ENCODE results near the gene TEKT2.

TEKT2 gene

DNA sequence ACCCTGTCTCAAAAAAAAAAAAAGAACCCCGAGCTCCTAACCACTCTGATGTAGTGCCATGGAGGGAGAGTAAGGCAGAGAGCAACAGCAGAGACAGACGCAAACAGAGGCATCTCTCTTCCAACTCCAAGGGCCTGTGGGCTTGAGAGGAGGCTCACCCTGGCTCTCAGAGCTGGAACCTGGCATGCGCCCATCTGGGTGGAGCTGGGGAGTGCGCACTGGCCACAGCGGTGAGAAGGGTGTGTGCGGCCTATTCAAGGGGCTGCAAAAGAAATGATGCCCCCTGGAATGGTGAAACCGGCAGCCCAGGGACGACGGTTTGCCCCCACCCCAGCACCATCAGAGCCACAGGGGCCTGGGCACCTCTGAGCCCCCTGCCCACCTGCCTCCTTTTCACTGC is 23.5 kb downstream of the TEKT2 start:
- no peak for DNase-seq

DNA sequence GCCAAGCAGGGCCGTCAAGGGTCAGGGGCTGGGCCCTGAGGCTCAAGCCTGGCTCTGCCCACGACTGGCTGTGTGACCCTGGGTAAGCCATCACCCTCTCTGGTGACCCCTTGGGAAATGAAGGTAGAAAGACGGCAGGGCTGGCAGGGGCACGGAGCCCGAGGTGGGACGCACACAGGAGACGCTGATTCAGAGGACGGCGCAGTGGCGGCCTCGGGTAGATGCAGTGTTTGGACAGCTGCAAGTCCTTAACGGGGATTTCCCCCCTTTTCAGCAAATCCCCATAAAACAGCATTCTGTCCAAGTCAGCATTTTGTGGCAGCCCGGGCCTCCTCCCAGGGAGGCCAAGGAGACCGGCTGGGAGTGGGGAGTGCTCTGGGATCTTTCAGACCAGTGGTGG is 24.4 kb downstream of the TEKT2 start:
- no peak for DNase-seq

DNA sequence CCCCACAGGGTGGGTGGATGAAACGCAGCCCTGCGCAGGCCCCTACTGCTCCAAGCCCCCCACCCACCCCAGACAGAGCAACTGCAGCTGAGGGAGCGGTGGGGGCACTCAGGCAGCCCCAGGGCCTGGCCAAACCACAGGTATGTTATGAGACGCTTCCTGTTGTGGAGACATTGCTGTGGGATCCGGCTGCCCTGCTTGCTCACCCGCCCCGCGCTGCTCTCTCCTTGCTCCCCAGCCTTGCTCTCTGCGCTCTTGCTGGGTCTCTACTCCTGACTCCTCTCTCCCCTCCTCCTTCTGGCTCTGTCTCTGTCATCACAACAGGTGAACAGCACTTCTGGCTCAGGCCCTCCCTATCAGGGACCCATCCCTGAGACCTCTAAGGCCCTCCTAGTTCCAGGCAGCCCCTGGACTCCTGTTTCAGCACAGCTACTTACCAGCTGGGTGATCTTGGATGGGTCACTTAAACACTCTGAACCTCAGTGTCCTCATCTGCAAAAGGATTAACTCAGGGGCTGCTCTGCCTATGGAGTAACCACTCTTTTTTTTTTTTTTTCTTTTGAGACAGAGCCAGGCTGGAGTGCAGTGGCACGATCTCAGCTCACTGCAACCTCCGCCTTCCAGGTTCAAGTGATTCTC is 25.3 kb downstream of the TEKT2 start:
- DNase-seq: no peak

DNA sequence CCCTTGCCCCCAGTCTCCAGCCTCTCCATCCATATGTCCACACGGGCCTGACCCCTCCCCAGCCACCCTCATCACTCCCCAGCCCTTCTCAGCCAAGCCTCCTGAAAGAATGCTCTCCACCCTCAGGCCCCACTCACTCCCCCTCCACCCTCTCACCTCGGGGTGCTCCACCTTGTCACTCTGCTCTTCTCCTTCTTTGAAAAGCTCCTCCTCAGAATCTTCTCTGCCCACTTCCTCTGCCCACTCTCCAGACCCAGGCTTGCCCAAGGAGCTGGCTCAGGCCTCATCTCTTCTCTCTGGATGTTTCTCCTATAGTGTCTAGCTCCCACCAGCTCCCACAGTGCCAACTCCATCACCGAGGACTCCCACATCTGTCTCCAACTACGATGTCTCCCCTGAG is 27.3 kb downstream of the TEKT2 start:
- DNase-seq: no peak

DNA sequence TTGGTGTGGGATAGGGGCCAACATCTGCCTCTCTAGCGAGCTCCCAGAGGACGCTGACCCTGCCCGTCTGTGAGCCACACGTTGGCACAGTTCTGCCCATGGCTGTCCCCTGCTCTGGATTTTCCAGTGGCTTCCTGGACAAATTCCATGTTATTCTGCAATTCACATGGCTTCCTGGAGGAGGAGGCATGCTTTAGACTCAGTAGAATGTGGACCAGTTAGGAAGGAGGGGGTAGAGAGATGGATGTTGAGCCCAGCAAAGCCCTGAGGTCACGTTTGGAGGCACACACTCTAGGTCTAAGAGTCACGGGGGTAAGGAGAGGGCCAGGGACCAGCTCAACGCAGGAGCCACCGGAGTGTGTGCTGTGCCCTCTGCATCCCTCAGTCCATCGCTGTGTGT is 28.9 kb downstream of the TEKT2 start:
- DNase-seq: no peak

DNA sequence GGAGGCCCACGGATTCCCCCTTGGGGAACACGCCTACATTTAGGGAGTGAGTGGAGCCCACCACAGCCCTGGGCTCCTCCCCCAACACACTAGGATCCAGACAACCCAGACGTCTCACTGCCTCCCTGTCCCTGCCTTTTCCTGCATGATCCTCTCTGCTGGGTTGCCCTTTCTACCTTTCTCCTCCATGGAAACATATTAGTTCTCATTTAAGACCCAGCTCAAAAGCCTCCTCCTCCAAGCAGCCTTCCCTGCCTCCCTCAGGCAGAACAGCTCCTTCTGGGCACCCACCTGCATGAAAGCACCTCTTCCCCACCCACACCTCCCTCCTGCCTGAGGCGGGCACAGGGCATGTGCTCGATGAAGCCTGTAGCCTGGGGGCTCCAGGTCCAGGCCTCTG is 30.5 kb downstream of the TEKT2 start:
- DNase-seq: no peak

DNA sequence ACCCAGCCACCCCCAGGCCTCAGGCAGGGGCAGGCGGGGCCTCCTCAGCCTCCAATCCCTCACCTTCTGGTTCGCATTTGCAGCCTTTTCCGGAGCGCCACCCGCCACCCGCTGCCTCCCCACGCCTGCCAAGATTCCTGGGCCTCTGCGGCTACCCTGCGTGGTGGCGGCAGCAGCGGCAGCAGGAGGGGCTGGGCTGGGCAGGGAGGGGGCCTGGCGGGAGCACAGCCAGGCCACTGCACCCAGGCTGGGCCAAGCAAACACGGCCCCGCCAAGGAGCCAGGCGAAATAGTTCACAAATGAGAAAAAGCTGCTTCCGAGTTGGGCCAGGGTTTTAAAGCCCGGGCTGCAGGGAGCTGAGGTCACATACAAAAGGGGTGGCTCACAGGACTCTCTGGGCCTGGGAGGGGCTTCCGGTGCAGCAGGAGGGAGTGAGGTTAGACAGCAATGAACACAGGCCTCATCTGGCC is 31.3 kb downstream of the TEKT2 start:
- DNase-seq: no peak

DNA sequence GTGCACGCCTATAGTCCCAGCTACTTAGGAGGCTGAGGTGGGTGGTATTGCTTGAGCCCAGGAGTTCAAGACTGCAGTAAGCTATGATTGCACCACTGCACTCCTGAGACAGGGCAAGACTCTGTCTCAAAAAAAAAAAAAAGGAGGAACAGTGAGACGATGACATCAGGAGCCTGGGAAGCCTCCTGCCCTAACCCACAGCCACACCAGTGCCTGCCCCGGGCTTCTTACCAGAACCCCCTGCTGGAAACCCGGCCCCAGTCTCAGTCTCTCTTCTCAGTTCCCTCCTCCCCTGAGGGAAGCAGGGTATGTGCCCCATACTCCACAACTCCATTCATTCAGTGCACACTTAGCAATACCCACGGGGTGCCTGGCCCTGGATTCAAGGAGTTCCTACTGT is 32.0 kb downstream of the TEKT2 start:
- no peak for DNase-seq

DNA sequence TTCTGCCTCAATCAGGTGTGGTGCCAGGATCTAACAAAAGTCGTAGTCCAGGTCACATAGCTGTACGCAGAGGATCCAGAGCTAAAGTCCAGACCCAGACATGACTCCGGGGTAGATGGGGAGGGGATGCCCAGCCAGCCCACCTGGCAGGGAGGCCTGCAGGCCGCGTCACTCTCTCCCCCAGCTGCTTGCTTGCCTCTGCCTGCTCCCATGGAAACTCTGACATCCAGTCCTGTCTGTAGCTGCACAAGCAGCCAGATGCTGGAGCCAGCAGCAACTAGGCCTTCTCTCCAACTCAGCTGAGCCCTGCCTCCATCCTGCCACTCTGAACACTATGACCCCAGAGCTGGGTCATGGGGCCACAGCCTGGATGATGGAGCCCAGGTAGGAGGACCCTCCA is 33.0 kb downstream of the TEKT2 start:
- no peak for DNase-seq

DNA sequence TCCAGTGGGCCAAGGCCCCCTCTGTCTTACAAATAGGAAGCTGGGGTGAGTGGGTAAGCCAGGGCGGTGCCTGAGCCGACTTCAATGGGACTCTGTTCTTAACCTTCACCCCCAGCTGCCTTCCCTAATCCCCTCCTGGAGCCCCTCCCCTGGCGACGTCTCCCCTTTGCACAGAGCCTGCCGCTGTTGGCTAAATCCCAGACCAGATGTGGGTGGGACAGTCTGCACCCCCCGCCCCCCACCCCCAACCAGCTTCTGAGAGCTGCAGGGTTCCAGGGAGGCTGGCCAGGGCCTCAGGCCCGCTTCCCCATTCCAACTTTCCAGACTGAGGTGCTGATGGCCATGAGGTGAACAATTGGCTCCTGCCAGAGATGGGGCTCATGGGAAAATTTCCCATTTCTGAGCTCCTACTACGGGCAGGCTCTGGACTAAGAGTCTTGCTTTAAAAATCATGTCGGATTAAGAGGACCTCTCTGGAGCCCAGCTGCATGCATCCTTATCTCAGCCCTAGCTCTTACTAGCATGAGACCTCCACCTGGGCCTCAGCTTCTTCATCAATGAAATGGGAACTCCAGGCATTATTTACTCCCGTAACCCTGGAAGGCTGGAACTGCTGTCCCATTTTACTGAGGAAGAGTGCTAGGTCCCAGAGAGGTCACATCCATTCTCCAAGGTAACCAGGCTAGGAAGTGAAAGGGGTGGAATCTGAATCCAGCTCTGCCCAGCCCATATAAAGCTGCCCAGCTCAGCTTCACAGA is 34.7 kb downstream of the TEKT2 start:
- no peak for DNase-seq

DNA sequence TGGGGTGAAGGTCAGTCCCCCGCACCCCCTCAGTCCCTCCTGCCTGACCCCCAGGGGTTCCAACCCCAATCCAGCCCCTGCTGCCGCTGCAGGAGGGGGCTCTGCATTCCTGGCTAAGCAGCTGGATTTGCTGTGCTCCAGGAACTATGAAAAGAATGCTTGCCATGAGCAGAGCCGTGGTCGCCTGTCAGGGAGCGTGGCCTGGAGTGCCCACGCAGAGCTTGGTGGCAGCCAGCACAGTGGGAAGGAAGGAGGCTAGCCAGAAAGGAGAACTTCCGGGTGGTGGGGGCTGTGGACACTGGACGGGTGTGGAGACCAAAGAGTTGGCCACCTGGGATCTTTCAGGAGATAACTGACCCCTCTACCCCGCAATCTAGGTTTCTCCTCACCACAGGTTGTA is 35.6 kb downstream of the TEKT2 start:
- DNase-seq: no peak

DNA sequence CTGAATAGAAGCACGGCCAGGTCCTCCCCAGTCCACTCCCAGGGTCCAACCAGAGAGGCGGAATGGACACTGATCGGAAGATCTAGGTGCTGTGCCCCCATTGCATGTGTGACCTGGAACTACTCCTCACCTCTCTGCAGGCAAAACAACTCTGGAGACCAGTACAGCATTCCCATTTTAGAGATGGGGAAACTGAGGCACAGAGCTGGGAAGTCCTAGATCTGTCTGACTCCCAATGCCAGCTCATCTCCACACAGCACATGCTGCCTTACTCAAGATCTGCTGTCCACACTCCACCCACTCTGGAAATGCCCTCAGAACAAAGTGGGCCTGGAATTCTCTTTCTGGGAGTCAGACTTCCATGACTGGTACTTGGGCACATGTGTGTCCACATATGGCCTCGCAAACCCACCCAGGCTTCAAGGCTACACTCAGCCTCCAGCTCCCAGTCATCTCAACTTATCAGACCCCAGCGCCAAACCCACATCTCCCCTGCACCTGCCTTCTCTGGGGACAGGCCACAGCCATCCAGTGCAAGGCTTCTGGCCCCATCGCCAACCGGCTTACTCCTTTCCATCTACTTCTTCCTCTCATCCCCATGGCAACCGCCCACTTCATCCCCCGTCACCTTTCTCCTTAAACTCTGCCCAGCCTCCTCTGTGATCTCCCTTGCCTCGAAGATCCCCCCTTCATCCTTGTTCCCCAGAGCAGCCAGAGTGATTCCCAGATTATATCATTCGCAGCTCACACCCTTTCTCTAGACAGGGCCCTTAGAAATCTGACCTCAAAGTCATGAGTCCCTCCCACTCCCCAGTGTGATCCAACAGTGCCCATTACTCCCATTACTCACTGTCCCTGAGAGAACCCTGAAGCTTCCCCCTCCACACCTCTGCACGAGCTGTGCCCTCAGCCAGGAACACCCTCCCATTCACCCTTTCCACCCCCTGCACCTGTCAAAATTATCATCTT is 38.5 kb downstream of the TEKT2 start:
- no peak for DNase-seq

DNA sequence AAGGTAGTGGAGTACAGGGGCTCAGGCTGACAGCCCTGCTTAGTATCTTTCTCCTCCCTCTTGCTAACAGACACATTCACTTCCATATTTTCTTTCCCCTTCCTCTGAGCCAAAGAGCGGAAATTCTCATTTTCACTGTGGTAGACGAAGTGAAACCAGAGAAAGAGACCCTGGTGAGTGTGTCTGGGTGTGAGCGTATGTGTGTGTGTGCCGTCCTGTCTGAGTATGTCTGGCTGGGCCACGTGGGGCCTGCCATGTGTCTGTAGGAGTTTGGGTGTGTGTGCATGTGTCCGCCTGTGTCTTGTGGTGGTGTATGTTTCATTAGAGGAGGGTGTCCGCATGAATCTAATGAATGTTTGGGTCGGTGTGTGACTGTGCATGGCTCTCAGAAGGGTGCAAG is 39.5 kb downstream of the TEKT2 start:
- DNase-seq: peak; percentile 32

DNA sequence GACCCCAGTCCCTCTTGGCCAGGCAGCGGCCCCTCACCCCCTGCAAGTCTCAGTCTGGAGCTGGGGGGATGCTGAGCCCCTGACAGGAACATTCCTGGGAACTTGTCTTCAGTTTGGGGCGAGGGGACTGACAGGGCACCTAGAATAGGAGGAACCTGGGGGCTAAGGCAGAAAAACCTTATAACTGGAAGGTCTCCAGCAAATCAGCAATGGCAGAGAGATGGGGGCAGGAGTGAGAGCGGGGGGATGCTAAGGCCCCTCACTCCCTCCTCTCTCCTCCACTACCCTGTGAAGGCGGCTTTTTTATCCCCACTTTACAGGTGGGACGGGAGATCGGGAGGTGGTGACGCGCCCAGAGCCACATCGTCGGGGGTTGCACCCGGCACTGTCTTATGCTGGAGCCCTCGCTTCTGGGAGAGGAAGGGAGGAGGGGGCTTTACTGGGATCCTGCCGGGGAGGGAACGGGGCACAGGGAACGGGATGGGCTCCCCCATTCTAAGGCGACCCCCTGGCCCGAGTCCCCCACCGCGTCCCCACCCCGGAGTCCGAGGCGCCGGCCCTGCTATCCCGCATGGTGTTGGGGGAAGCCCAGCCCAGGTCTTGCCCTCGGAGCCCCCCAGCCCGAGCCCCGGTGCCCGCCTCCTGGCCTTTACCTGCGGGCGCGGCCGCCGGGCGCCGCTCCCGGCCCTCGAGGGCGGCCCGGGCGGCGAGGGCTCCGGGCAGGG is 40.7 kb downstream of the TEKT2 start:
- no peak for DNase-seq

DNA sequence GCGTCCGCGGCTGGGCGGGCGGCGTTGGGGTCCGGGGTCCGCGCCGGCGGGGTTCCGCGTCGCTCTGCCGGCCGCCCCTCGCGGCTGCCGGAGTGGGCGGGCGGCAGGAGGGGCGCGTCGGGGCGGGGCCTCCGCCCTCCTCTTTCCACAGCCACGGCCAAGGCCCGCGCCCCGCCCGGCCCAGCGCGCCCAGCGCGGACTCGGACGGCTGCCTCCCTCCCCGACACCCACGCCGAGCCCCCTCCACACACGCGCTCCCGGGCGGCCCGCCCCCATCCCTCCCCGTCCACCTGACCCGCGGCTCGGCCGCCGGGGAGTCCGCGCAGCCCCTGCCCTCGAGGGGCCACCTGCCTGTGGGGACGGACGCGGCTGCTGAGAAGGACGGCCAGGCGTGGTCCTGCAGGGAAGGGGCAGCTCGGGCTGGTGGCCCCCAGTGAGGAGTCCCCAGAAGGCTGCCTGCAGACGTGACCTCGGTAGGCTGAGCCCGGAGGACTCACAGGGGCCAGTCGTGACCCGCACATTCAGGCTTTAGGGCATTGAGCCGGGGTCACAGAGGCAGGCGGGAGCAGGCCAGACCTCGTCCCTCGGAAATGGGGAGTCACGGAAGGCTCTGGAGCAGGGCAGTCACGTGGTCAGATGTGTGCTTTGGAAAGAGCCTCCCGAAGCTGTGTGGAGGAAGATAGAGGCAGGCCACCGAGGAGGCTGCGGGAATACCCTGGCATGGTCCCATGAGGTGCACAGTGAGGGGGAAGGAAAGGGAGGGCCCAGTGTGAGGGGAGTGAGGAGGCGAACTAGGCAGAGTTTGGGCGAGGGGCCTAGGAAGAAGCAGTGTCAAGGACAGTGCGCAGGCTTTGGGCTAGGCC is 41.5 kb downstream of the TEKT2 start, which contains the start of gene COL8A2:
Gene COL8A2, minus strand, starts transcription at position 94 of the 863 bp plus-strand sequence. CDS start 24,980 bp downstream, outside the sequence.
- DNase-seq: no peak

DNA sequence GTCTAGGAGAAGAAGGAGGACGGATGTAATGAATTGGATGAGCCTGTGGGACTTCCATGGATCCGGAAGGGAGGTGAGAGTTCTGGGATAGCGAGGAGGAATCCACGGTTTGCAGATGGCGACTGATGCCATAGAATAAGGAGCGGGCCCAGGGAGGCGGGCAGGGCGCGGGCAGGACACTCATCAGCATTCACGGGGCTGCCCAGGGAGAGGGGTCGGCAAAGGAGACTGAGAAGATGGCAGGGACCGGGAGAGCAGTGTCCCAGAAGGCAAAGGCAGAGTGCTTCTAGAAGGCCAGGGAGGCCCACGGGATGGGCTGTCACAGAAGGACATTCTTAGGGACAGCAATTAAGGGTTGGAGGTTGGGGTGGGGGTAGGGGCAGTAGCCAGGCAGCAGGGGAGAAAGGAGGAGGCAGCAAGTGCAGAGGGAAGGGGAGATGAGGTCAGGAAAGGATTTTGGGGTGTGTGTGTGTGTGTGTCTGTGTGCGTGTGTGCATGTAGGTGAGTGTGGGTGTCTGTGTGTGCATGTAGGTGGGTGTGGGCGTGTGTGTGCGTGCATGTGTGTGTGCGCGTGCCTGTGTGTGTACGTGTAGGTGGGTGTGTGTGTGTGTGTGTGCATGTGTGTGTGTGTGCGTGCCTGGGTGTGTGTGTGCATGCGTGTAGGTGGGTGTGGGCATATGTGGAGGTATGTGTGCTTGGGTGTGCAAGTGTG is 42.3 kb downstream of the TEKT2 start:
- no peak for DNase-seq

DNA sequence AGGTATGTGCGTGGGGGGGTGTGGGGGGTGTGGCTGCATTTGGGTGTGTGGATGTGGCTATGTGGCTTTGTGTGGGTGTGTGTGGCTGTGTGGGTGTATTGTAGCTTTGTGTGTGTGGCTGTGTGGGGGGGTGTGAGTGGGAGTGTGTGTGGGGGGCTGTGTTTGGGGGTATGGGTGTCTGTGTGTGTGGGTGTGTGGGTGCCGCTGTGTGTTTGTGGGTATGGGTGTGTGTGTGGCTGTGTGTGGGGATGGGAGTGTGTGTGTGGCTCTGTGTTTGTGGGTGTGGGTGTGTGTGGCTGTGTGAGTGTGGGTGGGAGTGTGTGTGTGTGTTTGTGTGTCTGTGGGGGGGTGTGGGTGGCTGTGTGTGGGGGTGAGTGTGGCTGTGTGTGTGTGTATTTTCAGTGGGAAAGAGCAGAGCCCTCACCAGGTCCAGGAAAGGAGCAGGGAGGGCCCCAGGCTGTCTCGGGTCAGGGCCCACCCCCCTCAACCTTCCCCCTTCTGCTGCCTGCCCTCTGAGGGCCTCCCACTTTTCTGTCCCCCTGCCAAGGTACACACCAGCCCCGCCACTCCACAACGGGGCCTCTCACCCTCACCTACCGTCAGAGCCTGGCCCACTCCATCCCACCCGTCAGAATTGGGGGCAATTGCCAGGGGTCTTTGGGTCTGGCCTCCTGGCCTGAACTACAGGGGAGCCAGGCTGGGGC is 43.1 kb downstream of the TEKT2 start:
- DNase-seq: no peak

DNA sequence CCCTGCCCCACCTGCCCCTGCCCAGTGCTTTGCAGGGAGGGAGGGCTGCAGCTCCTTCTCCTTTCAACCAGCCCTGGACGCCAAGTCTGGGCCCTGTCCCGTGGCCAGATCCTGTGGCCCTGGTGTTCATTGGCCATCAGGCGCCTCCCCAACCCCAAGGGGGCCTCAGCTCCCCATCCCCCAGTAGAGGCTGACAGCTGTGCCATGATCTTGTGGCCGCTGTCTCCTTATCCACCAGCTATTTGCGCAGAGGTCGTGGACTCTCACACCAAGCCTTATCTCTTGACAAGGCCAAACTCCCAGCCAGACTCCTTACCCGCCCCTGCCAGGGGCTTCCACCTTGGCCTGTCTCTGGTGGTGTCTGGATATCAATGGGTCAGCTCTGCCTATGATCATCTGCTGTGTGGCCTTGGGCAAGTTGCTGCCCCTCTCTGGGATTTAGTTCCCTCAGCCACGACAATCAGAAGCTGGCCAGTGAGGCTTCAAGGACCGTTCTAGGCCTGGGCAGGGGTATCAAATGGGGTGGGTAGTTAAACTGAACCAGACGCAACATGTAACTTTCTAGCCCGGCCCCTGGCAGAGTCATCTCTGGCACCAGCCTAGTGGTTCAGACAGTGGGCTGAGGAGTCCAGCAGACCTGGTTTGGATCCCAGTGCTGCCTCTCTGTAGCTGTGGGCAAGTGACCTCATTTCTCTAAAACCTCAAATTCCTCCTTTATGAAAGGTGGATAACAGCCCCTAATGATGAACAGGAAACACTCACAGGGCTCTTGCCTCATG is 44.4 kb downstream of the TEKT2 start:
- DNase-seq: peak; percentile 38

DNA sequence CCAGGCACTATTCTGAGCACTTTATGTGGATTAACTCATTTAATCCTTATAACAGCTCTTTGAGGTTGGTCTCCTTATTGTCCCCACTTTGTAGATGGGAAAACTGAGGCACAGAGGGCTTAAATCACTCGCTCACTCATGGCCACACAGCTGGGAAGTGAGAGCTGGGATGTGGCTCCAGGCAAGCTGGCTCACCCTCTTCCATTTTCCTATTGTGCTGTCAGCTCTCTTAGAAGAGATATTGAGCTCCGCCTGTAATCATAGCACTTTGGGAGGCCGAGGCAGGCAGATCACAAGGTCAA is 45.0 kb downstream of the TEKT2 start:
- no peak for DNase-seq

DNA sequence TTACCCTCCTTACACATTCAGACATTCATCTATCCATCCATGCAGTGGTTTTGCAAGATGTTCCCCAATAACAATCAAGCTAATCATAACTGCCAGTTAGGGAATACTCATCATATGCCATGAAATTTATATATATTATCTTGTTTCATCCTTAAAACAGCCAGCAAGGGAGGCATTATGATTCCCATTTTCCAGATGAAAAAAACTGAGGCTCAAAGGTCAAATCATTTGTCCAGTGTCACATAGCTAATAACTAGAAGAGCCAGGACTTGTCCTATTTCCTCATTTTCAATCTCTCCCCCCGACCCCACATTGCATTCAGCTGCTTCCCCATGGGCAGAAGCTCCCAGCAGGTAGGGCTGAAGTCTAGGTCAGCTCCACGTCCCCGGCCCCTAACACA is 48.1 kb downstream of the TEKT2 start:
- DNase-seq: no peak
